HepG2 (cell line): ENCODE data around the gene CCL16. TPM values are rescaled to one million over a fixed set of nuclear protein-coding genes. Genes with fewer than 3 reads are reported as not detected.

Experiments
- CHCHD3 ChIP-seq: sonication (generic); formaldehyde crosslinking; IDR thresholded peaks from 2 replicates; pipeline ENCODE4 v1.8.0; 2022; ENCODE audit warnings: mild to moderate bottlenecking, missing genetic modification reagents, moderate library complexity
- DRAP1 ChIP-seq: IDR thresholded peaks from 2 replicates; pipeline ENCODE4 v1.6.1; 2016; ENCODE audit warnings: missing genetic modification reagents, missing compliant biosample characterization
- ELF1 ChIP-seq: sonication (generic); formaldehyde crosslinking; IDR thresholded peaks from 2 replicates; pipeline ENCODE4 v1.4.0; 2020; ENCODE audit warnings: missing genetic modification reagents
- GABPA ChIP-seq, 2 experiments: IDR thresholded peaks; 2 replicates each; pipeline ENCODE4 v1.6.1; 2011 to 2016; ENCODE audit warnings: low read depth in 2 of 2, low read length in 1 of 2, missing biosample characterization in 1 of 2, missing genetic modification characterization in 1 of 2
- HMGXB4 ChIP-seq, 2 experiments: sonication (generic) in 1 of 2; formaldehyde crosslinking in 1 of 2; IDR thresholded peaks; 2 replicates each; pipeline versions ENCODE4 v1.4.0 to v1.6.1; 2018 to 2020; ENCODE audit warnings: missing genetic modification reagents in 2 of 2, borderline replicate concordance in 1 of 2, low read depth in 1 of 2, mild to moderate bottlenecking in 1 of 2, missing biosample characterization in 1 of 2
- KDM3A ChIP-seq: IDR thresholded peaks from 2 replicates; pipeline ENCODE4 v1.6.1; 2018; ENCODE audit warnings: low read depth, missing compliant biosample characterization
- MBD4 ChIP-seq: IDR thresholded peaks from 2 replicates; pipeline ENCODE4 v1.6.1; 2012; ENCODE audit warnings: low read length, inconsistent platforms, borderline replicate concordance
- MED1 ChIP-seq: sonication (generic); formaldehyde crosslinking; IDR thresholded peaks from 2 replicates; pipeline ENCODE4 v1.4.0; 2020; ENCODE audit warnings: missing genetic modification reagents
- PATZ1 ChIP-seq: sonication (generic); formaldehyde crosslinking; IDR thresholded peaks from 2 replicates; pipeline ENCODE4 v1.4.0; 2020; ENCODE audit warnings: missing genetic modification reagents
- SAFB2 ChIP-seq: sonication (generic); formaldehyde crosslinking; IDR thresholded peaks from 2 replicates; pipeline ENCODE4 v1.5.1; 2020; ENCODE audit warnings: missing genetic modification reagents, low read depth, mild to moderate bottlenecking, borderline replicate concordance
- SNAPC4 ChIP-seq: sonication (generic); formaldehyde crosslinking; IDR thresholded peaks from 2 replicates; pipeline ENCODE4 v1.4.0; 2020; ENCODE audit warnings: mild to moderate bottlenecking, missing genetic modification reagents
- ZNF230 ChIP-seq: sonication (generic); formaldehyde crosslinking; IDR thresholded peaks from 2 replicates; pipeline ENCODE4 v1.4.0; 2020; ENCODE audit warnings: mild to moderate bottlenecking, missing genetic modification reagents
- ZNF33B ChIP-seq: sonication (generic); formaldehyde crosslinking; IDR thresholded peaks from 2 replicates; pipeline ENCODE4 v1.5.1; 2020; ENCODE audit warnings: mild to moderate bottlenecking, missing genetic modification reagents
- ZNF414 ChIP-seq: sonication (generic); formaldehyde crosslinking; IDR thresholded peaks from 2 replicates; pipeline ENCODE4 v1.5.0; 2020; ENCODE audit warnings: missing genetic modification reagents
- ZSCAN5A ChIP-seq: sonication (generic); formaldehyde crosslinking; IDR thresholded peaks from 2 replicates; pipeline ENCODE4 v1.8.0; 2022; ENCODE audit warnings: mild to moderate bottlenecking, missing genetic modification reagents, borderline replicate concordance
- polyA plus RNA-seq, 8 experiments: library from polyadenylated mRNA; depleted of rRNA in 3 of 8; stranded (reverse) in 7 of 8; unstranded in 1 of 8; fragments of >200 nt; fragmentation: Illumina TruSeq in 4 of 8; extraction: Trizol in 4 of 8; gene quantifications; 2 replicates each; pipeline versions ENCODE4 v1.2.1 to v1.2.3, GENCODE V29; 2011 to 2016; ENCODE audit warnings: low read depth in 4 of 8, missing spikeins in 1 of 8, mixed read lengths in 1 of 8; ENCODE audit not compliant: insufficient read depth in 1 of 8
- total RNA-seq, 5 experiments: library from RNA; depleted of rRNA; stranded (reverse); fragments of >200 nt; fragmentation: Illumina TruSeq; extraction: Trizol; gene quantifications; 2 replicates each; pipeline ENCODE4 v1.2.3, GENCODE V29; 2016; ENCODE audit warnings: low read depth in 1 of 5

The CCL16 gene
- total and polyA plus RNA-seq, 2 of the 13 experiments (the other 11 are each of a cell fraction or from before 2014, with no cell fraction given) = 2.0 to 14.7 TPM

GRCh38 chr17:36001862-36002603 lies 20.7 kb upstream of the CCL16 start (continued):
- TF ChIP-seq PATZ1 (CRISPR knock-in tag) (0 out of 2 replicates have a peak, but pooled peaks have one; percentile 39), ZNF414 (CRISPR knock-in tag) (no peak), ZSCAN5A (CRISPR knock-in tag) (0 out of 2 replicates have a peak, but pooled peaks have one; percentile 71), HMGXB4 (CRISPR knock-in tag; IDR thresholded peaks at IDR 0.05; ENCODE audit: borderline replicate concordance in 1 of 2, low read depth in 1 of 2) (peak in 1 of 2 experiments; percentile 30; a peak in 2 of 4 replicates), ZNF33B (no peak), SNAPC4 (CRISPR knock-in tag) (no peak), CHCHD3 (no peak), SAFB2 (CRISPR knock-in tag) (peak; percentile 28; the same call in 1 of the 2 replicates), ELF1 (CRISPR knock-in tag) (peak; percentile 8), KDM3A (CRISPR knock-in tag) (no peak), DRAP1 (CRISPR knock-in tag) (peak; percentile 95), GABPA (IDR thresholded peaks at IDR 0.05; ENCODE audit: low read depth, low read length) (no peak), GABPA (CRISPR knock-in tag; IDR thresholded peaks at IDR 0.05; ENCODE audit: low read depth) (no peak), MBD4 (no peak), MED1 (CRISPR knock-in tag) (peak; percentile 65; the same call in 1 of the 2 replicates), ZNF230 (CRISPR knock-in tag) (0 out of 2 replicates have a peak, but pooled peaks have one; percentile 30)
